H9 (cell line): ENCODE data around the gene B4GALT1. TPM values are rescaled to one million over a fixed set of nuclear protein-coding genes. Genes with fewer than 3 reads are reported as not detected.

Experiments
- DNase-seq: peaks from one replicate; pipeline ENCODE4 v3.0.0-alpha.2; 2017
- H2AFZ ChIP-seq: one replicate; pipeline ENCODE4 v1.6.1; 2013; ENCODE audit warnings: mild to moderate bottlenecking, low read length, control low read depth, moderate library complexity
- H2AK5ac ChIP-seq: 2 replicates; pipeline ENCODE4 v1.6.1; 2013; ENCODE audit warnings: low read length, control low read depth, mixed read lengths; ENCODE audit not compliant: insufficient read length
- H2BK120ac ChIP-seq: one replicate; pipeline ENCODE4 v1.6.1; 2013; ENCODE audit warnings: low read depth, mild to moderate bottlenecking, low read length, control low read depth, inconsistent platforms; ENCODE audit not compliant: poor library complexity, severe bottlenecking
- H2BK12ac ChIP-seq: 2 replicates; pipeline ENCODE4 v1.6.1; 2013; ENCODE audit warnings: low read length, control low read depth, mixed read lengths, low read depth; ENCODE audit not compliant: insufficient read length
- H2BK15ac ChIP-seq: 2 replicates; pipeline ENCODE4 v1.6.1; 2013; ENCODE audit warnings: low read depth, low read length, control low read depth
- H2BK20ac ChIP-seq: one replicate; pipeline ENCODE4 v1.6.1; 2013; ENCODE audit warnings: low read depth, mild to moderate bottlenecking, low read length, control low read depth, inconsistent platforms; ENCODE audit not compliant: poor library complexity, severe bottlenecking
- H2BK5ac ChIP-seq: 2 replicates; pipeline ENCODE4 v1.6.1; 2013; ENCODE audit warnings: low read length, control low read depth, mixed read lengths; ENCODE audit not compliant: insufficient read length
- H3K14ac ChIP-seq: 2 replicates; pipeline ENCODE4 v1.6.1; 2013; ENCODE audit warnings: low read length, control low read depth; ENCODE audit not compliant: insufficient read depth
- H3K18ac ChIP-seq: 2 replicates; pipeline ENCODE4 v1.6.1; 2013; ENCODE audit warnings: low read depth, mild to moderate bottlenecking, mixed read lengths, low read length, control low read depth; ENCODE audit not compliant: insufficient read length
- H3K23ac ChIP-seq: 2 replicates; pipeline ENCODE4 v1.6.1; 2013; ENCODE audit warnings: low read length, control low read depth, mixed read lengths, low read depth; ENCODE audit not compliant: insufficient read length
- H3K23me2 ChIP-seq: 2 replicates; pipeline ENCODE4 v1.6.1; 2013; ENCODE audit warnings: low read depth, mild to moderate bottlenecking, mixed read lengths, low read length, control low read depth; ENCODE audit not compliant: insufficient read length, poor library complexity, severe bottlenecking
- H3K27ac ChIP-seq: 2 replicates; pipeline ENCODE4 v1.5.1; 2013; ENCODE audit warnings: low read length, control low read depth, mixed read lengths, low read depth; ENCODE audit not compliant: insufficient read length
- H3K27me3 ChIP-seq: 2 replicates; pipeline ENCODE4 v1.6.1; 2013; ENCODE audit warnings: low read length, control low read depth, inconsistent platforms; ENCODE audit not compliant: insufficient read depth
- H3K4ac ChIP-seq: 2 replicates; pipeline ENCODE4 v1.6.1; 2013; ENCODE audit warnings: low read depth, mild to moderate bottlenecking, control low read depth, inconsistent platforms, low read length, moderate library complexity
- H3K4me1 ChIP-seq: 2 replicates; pipeline ENCODE4 v1.6.1; 2013; ENCODE audit warnings: low read length, control low read depth, inconsistent platforms; ENCODE audit not compliant: insufficient read depth
- H3K4me2 ChIP-seq: 2 replicates; pipeline ENCODE4 v1.6.1; 2013; ENCODE audit warnings: low read length, control low read depth, mixed read lengths; ENCODE audit not compliant: insufficient read length, insufficient read depth
- H3K56ac ChIP-seq: 2 replicates; pipeline ENCODE4 v1.6.1; 2013; ENCODE audit warnings: low read depth, mild to moderate bottlenecking, mixed read lengths, low read length, control low read depth; ENCODE audit not compliant: insufficient read length
- H3K79me1 ChIP-seq: 2 replicates; pipeline ENCODE4 v1.6.1; 2013; ENCODE audit warnings: low read depth, mild to moderate bottlenecking, moderate library complexity, low read length, control low read depth, inconsistent platforms; ENCODE audit not compliant: insufficient read depth, poor library complexity, severe bottlenecking
- H3K79me2 ChIP-seq: 2 replicates; pipeline ENCODE4 v1.6.1; 2013; ENCODE audit warnings: low read length, control low read depth, inconsistent platforms; ENCODE audit not compliant: insufficient read depth
- H3K9ac ChIP-seq: 2 replicates; pipeline ENCODE4 v1.6.1; 2013; ENCODE audit warnings: low read length, control low read depth, mixed read lengths; ENCODE audit not compliant: insufficient read length; ENCODE audit errors: extremely low read depth
- H3K9me3 ChIP-seq: one replicate; pipeline ENCODE4 v1.6.1; 2013; ENCODE audit warnings: low read depth, low read length, inconsistent platforms; ENCODE audit not compliant: control insufficient read depth
- H3T11ph ChIP-seq: one replicate; pipeline ENCODE4 v1.6.1; 2013; ENCODE audit warnings: mild to moderate bottlenecking, low read length, control low read depth, inconsistent platforms
- H4K20me1 ChIP-seq: one replicate; pipeline ENCODE4 v1.6.1; 2013; ENCODE audit not compliant: control insufficient read depth, insufficient read length, insufficient read depth
- H4K5ac ChIP-seq: 2 replicates; pipeline ENCODE4 v1.6.1; 2013; ENCODE audit warnings: low read depth, mild to moderate bottlenecking, mixed read lengths, low read length, control low read depth; ENCODE audit not compliant: insufficient read length
- H4K8ac ChIP-seq: replicated peaks from 2 replicates; pipeline ENCODE4 v1.6.1; 2013; ENCODE audit warnings: low read length, control low read depth, mixed read lengths, low read depth; ENCODE audit not compliant: insufficient read length
- H4K91ac ChIP-seq: 2 replicates; pipeline ENCODE4 v1.6.1; 2013; ENCODE audit warnings: low read depth, mild to moderate bottlenecking, moderate library complexity, mixed read lengths, low read length, control low read depth; ENCODE audit not compliant: insufficient read length
- H3K27ac Mint-ChIP-seq, 3 experiments: 2 replicates in 2 of 3; 3 replicates in 1 of 3; pipeline ENCODE4 v1.8.0; 2020 to 2021; ENCODE audit warnings: mixed read lengths in 3 of 3, mild to moderate bottlenecking in 1 of 3, moderate library complexity in 1 of 3
- H3K27me3 Mint-ChIP-seq: 2 replicates; pipeline ENCODE4 v1.8.0; 2021; ENCODE audit warnings: low read depth, mild to moderate bottlenecking, moderate library complexity, mixed read lengths
- H3K36me3 Mint-ChIP-seq, 3 experiments: 2 replicates in 2 of 3; 3 replicates in 1 of 3; pipeline ENCODE4 v1.8.0; 2020 to 2021; ENCODE audit warnings: low read depth in 3 of 3, mixed read lengths in 3 of 3; ENCODE audit not compliant: insufficient read depth in 1 of 3
- H3K4me1 Mint-ChIP-seq, 2 experiments: 2 replicates each; pipeline ENCODE4 v1.8.0; 2020; ENCODE audit warnings: mixed read lengths in 2 of 2
- H3K4me3 Mint-ChIP-seq, 2 experiments: 2 replicates in 1 of 2; 3 replicates in 1 of 2; pipeline ENCODE4 v1.8.0; 2020 to 2021; ENCODE audit warnings: mild to moderate bottlenecking in 2 of 2, mixed read lengths in 2 of 2, moderate library complexity in 1 of 2
- H3K9me3 Mint-ChIP-seq, 2 experiments: 2 replicates in 1 of 2; 3 replicates in 1 of 2; pipeline ENCODE4 v1.8.0; 2020; ENCODE audit warnings: mild to moderate bottlenecking in 2 of 2, mixed read lengths in 2 of 2, moderate library complexity in 1 of 2
- CTCF ChIP-seq: fragments of 200-600 bp; sonication (generic); conservative IDR thresholded peaks from 3 replicates; pipeline ENCODE4 v1.8.0; 2021; ENCODE audit warnings: antibody characterized with exemption, mild to moderate bottlenecking
- WGBS: extraction: QIAGEN DNeasy Blood & Tissue Kit; methylation state at CpG from one replicate; pipeline ENCODE4 v1.1.7; 2013; ENCODE audit warnings: missing lambda C conversion rate, low lambda C conversion rate, mixed read lengths; ENCODE audit not compliant: insufficient read length; ENCODE audit errors: extremely low coverage; 5-methylcytosine and 5-hydroxymethylcytosine counted together
- total RNA-seq: library from RNA; stranded (reverse); gene quantifications from 2 replicates; pipeline ENCODE4 v1.2.1, GENCODE V29; 2021

Gene B4GALT1
- total RNA-seq, 1 experiment from 2014 or later, result 15.3 TPM

DNA sequence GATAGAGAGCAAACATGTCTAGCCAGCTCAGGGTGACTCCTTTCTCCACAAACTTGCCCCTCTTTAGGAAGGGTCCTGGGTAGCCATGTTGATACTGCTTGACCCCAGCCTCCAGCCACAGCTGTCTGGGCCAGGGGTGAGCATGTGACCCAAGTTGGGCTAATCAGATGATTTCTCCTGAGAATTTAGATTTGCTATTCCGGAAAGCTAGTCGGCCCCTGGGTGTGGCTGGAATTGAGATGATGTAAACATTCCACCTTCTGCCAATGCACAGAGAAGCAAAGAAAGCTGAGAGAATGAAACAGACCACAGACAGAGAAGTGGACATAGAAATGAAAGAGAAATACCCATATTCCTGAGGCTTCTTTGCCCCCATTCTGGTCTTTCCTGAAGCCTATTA is 17.8 kb upstream of the B4GALT1 start:
- peaks cover 7% of the 10 kb centered on the region in 2 experiments for H3K4me1 Mint-ChIP-seq
- Histone ChIP-seq H3K79me1 (no peaks in the 10 kb centered on the region), H3K4ac (no peak overlapping the region), H4K5ac (no peak overlapping the region), H3T11ph (no peak overlapping the region), H3K27ac (no peak overlapping the region), H2BK12ac (no peak overlapping the region), H3K56ac (no peak overlapping the region), H3K14ac (no peak overlapping the region), H4K91ac (no peak overlapping the region), H3K4me2 (no peak overlapping the region), H2BK5ac (no peak overlapping the region), H2AFZ (no peak overlapping the region), H3K9me3 (no peaks in the 10 kb centered on the region), H2BK20ac (no peak overlapping the region), H3K23me2 (no peaks in the 10 kb centered on the region), H4K20me1 (no peaks in the 10 kb centered on the region), H3K9ac (no peak overlapping the region), H2AK5ac (no peak overlapping the region), H3K4me1 (0 out of 2 replicates have a peak, but pooled peaks cover 4% of the 10 kb centered on the region), H2BK120ac (no peak overlapping the region), H4K8ac (no peak overlapping the region), H3K18ac (no peak overlapping the region), H3K79me2 (no peaks in the 10 kb centered on the region), H3K23ac (no peak overlapping the region), H3K27me3 (no peaks in the 10 kb centered on the region), H2BK15ac (no peak overlapping the region)
- H3K4me3 Mint-ChIP-seq, result no peak overlapping the region
- H3K27ac Mint-ChIP-seq, result no peak overlapping the region
- no peaks in the 10 kb centered on the region; a peak in 2 of 5 replicates for H3K9me3 Mint-ChIP-seq
- no peak for DNase-seq
- H3K36me3 Mint-ChIP-seq, result no peaks in the 10 kb centered on the region
- peaks cover 5% of the 10 kb centered on the region for H3K27me3 Mint-ChIP-seq
- no peak for TF ChIP-seq CTCF
- no CpG with 5 or more reads among the region's 2 CpGs for WGBS
